HTERT RPE-1 (cell line): ENCODE results near the gene TIMM17A.

ENCODE experiments used
- in situ Hi-C: fragments of 300-500 bp; cut with MboI; formaldehyde crosslinking; loops from 4 replicates; pipeline ENCODE4 v1.14.3; 2020; ENCODE audit warnings: low sequenced_read_pairs

The TIMM17A gene

DNA sequence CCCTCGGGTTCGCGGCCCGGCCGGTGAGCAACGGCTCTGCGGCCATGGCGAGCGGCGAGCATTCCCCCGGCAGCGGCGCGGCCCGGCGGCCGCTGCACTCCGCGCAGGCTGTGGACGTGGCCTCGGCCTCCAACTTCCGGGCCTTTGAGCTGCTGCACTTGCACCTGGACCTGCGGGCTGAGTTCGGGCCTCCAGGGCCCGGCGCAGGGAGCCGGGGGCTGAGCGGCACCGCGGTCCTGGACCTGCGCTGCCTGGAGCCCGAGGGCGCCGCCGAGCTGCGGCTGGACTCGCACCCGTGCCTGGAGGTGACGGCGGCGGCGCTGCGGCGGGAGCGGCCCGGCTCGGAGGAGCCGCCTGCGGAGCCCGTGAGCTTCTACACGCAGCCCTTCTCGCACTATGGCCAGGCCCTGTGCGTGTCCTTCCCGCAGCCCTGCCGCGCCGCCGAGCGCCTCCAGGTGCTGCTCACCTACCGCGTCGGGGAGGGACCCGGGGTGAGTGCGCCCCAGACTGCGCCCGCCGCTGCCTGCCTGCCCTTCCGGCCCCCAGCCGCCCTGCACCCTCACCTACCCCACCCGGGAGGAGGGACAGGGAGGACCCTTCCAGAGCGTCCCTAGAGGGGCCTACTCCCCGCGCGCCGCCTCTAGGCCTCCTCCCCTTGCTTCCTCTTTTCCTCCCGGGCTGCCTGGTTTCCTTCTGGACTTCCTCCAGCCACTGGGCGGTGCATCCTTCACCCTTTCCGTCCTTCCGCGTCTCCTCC, 27.5 kb downstream of the TIMM17A start, which contains the start of gene RNPEP:
RNPEP (plus strand) TSS at position 26 of the 757 bp plus-strand sequence; CDS start at position 45, 19 bp downstream.
- in situ Hi-C loops: no loop called here

- in situ Hi-C loops: no loop called here
Measured at GRCh38 chr1:201983380-201983805, 28.1 kb downstream of the TIMM17A start.

DNA sequence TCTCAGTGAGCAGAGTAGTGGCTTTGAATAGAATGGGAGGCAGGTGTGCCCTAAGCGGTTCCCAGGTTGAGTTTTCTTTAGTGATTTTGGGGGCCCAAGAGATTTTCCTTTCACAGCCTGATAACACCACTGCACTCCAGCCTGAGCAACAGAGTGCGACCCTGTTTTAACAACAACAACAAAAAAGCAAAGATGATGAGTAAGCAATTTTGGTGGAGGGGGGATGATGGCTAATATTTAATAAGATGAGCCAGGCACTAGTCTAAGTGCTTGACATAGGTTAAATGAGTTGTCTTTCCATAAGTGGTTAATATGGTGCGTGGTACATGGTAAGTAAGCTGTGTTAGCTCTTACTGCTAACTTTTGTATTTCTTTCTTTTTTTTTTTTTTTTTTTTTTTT, 29.1 kb downstream of the TIMM17A start:
- in situ Hi-C loops: no loop called here

- in situ Hi-C loops: no loop called here
Measured at GRCh38 chr1:201985355-201985754, 30.1 kb downstream of the TIMM17A start.

DNA sequence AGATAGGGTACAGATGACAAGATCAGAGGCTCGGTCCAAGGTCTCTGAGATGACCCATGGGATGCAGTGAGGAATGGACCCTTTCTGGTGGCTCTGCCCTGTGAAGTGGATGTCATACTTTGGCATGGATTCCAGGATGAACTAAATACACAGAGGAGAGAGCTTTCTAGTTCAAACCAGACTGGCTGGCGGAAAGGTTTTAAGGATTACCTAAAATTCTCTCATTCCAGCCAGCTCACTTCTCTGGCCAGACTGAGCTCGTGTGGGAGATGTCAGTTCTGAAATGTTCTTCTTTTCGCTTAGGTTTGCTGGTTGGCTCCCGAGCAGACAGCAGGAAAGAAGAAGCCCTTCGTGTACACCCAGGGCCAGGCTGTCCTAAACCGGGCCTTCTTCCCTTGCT, 33.3 kb downstream of the TIMM17A start:
- in situ Hi-C loops: no loop called here

- in situ Hi-C loops: no loop called here
Measured at GRCh38 chr1:201989354-201990128, 34.2 kb downstream of the TIMM17A start.

DNA sequence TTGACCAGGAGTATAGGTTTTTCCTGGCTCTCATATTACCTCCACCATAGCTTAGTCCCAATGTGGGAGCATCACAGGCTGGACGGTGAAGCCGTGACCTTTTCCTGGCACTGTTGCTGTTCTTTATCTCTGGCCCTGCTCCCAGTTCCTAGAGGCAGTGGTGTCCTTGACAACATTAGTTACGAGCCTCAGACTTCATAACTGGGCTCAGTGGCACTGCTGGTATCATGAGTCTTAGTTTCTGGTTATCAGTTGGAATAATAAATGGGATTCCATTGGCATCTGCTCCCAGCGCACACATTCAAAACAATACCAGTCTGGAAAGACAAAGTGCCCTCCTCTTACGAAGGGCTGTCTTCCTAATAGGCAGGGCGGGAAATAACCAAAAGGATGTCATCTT, 35.1 kb downstream of the TIMM17A start:
- in situ Hi-C loops: no loop called here

DNA sequence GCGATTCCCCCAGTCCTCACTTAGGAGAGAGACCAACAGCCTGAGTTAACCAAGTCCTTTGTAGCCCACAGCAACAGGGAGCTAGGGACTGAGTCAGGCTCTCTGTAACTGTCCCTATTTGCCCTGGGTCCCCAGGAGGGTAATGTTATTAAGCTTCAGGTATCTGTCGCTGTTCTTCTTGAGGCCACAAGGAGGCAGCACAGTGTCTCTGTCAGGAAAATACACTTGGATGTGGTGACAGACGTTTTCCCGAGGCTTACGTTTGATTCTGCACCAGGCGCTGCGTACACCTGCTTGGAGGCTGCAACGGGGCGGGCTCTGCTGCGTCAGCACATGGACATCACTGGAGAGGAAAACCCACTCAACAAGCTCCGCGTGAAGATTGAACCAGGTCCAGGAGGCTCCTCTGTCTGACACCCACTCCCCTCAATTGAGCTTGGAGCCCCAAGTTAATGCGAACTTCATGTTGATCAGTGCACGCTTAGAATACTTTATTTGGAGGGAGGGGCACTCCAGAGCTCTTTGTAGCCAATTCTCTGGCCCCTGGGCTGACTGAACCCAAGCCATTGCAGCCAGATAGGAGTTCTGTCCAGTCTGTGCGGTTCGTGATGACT, 44.4 kb downstream of the TIMM17A start:
- in situ Hi-C loops: loop anchor here (25.0 kb wide), 1 partner anchor 113 kb away; the partner anchor contains the start of gene GPR37L1

DNA sequence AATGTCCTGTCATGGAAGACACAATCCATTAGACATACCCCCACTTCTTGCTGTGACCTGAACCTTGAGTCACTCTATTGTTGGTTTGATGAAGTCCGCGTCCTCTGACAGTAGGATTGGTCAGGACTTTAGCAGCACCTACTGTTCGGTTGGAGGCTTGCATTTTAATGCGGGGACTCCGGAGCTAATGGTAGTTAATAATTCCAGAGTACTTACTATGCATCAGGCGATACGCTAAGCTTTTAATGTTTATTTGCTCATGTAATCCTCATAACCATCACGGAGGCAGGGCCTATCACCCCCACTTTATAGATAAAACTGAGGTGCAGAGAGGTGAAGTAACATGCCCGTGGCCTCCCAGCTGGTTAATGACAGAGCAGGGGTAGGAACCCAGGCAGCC, 47.2 kb downstream of the TIMM17A start:
- in situ Hi-C loops: loop anchor here (25.0 kb wide), 1 partner anchor 110 kb away; the partner anchor contains the start of gene GPR37L1

GRCh38 chr1:202004711-202005110, 49.4 kb downstream of the TIMM17A start:
- in situ Hi-C loops: loop anchor here (25.0 kb wide), 1 partner anchor 108 kb away; the partner anchor contains the start of gene GPR37L1

- in situ Hi-C loops: loop anchor here (25.0 kb wide), 1 partner anchor 106 kb away; the partner anchor contains the start of gene GPR37L1
Measured at GRCh38 chr1:202005958-202006357, 50.7 kb downstream of the TIMM17A start.

DNA sequence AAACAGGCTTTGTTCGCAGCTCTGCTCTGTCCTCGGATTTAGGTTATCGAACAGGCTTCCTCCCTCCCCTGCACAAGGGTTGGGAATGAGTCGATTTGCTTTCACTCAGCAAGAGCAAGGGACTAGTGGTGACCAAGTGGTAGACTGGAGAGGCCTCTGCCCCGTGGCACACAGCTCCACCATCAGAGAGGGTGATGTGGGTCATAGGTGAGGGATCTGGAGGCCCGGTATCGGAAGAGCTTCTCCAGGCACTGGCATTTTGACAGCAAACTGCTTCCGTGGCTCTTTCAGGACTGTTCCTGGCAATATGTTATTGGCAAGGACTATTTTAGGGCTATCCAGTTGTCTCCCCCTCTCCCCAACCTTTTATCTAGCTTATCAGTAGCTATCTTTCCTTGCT, 52.0 kb downstream of the TIMM17A start:
- in situ Hi-C loops: loop anchor here (25.0 kb wide), 1 partner anchor 105 kb away; the partner anchor contains the start of gene GPR37L1

DNA sequence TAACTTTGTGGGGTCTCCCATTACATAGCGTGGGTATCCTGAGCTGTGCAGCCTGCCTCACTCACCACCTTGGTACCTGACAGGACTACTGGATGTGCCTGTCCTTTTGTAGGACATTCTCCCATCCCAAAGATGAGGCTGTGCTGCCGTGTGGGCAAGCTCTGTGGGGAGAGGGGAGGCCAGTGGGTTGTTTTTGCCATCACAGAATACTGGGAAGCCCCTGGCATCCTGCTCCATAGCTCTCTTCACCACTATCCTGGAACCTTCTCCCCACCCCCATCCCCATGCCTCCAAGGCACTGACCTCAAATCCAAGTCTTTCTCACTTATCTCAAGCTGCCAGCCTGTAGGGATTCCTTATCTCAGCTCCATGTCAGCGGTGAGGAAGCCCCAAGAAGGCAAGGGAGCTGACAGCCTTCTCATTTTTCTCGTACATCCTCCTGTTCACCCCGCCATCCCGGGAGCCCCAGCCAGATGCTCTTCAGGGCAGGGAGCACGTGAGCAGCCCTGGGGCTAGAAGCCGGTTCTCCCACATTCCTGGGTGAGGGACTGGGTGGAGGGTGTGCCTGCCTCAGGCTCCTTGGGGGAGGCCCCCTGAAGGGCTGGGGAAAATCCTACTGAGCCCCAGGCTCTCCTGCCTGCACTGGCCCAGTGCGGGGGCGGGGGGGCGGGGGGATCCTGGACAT, 52.6 kb downstream of the TIMM17A start:
- in situ Hi-C loops: loop anchor here (25.0 kb wide), 1 partner anchor 104 kb away; the partner anchor contains the start of gene GPR37L1

DNA sequence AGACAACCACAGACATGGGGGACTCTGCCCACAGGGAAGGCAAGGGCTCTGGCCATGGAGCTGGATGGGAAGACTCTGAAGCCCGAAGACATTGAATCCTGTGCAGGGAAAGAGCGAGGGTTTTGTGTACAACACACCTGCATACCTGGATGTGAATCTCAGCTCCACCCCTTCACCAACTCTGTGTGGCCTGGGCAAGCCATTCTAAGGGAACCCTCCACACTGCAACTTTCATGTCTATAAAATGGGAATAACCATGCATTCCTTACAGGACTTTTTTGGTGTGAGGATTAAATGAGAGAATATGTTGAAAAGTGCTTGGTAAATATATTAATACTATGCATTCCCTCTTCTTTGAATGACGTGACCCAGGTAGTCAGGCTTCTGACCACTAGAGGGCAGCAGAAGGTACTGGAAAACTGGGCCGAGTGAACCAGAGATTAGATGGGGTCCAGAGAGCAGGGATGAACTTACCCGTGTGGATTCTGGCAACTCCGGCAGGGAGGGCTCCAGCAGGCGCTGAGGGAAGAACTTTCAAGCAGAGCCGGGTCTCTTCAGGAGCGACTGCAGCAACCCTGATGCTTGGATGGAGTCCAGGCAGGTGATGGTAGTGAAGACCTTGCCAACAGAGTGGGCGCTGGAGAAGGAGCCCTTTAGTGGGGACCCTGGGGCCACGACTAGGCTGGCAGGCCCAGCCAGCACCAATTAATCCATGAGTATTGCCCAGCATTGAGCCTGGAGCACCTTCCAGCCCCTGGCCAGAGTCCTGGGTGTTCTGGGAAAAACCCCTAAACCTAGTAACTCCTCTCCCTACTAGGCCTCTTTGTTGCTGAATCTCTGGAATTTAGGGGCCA, 54.2 kb downstream of the TIMM17A start:
- in situ Hi-C loops: loop anchor here (25.0 kb wide), 1 partner anchor 103 kb away; the partner anchor contains the start of gene GPR37L1

DNA sequence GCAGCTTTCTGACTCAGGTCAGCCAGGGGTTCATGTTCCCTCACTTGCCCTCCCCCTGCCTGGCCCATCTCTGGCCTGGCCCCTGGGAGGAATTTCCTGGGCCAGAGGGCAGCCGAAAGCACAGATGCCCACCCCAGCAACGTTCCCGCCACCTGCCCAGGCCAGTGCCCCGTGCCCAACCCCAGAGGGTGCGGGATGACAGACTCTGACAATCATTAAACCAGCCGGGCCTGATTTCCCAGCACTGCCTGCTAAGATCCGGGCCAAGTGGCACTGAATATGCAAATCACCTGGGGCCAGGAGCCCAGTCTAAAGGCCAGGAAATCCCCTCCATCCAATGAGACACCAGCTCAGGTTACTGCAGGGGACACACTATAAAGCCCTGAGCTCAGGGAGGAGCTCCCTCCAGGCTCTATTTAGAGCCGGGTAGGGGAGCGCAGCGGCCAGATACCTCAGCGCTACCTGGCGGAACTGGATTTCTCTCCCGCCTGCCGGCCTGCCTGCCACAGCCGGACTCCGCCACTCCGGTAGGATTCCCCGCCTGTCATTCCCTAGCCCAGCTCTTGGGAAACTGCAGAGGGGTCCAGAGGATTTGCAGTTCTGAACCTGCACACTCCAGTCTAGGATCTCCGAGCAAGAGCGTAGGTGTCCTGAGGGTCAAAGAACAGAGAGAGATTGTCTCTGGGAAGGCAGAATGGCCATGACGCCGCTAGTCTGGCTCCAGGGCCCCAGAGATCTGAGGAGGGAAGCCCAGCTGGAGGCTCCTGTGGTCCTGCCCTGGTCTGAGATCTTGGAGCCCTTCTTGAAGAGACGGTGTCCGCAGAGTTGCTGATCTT, 55.1 kb downstream of the TIMM17A start, which contains the start of gene ELF3:
ELF3 (plus strand) TSS at position 408 of the 836 bp plus-strand sequence. CDS start 550 bp downstream, outside the sequence.
- in situ Hi-C loops: loop anchor here (25.0 kb wide), 1 partner anchor 102 kb away; the partner anchor contains the start of gene GPR37L1

GRCh38 chr1:202011994-202012393, 56.7 kb downstream of the TIMM17A start:
- in situ Hi-C loops: loop anchor here (25.0 kb wide), 1 partner anchor 100 kb away; the partner anchor contains the start of gene GPR37L1

DNA sequence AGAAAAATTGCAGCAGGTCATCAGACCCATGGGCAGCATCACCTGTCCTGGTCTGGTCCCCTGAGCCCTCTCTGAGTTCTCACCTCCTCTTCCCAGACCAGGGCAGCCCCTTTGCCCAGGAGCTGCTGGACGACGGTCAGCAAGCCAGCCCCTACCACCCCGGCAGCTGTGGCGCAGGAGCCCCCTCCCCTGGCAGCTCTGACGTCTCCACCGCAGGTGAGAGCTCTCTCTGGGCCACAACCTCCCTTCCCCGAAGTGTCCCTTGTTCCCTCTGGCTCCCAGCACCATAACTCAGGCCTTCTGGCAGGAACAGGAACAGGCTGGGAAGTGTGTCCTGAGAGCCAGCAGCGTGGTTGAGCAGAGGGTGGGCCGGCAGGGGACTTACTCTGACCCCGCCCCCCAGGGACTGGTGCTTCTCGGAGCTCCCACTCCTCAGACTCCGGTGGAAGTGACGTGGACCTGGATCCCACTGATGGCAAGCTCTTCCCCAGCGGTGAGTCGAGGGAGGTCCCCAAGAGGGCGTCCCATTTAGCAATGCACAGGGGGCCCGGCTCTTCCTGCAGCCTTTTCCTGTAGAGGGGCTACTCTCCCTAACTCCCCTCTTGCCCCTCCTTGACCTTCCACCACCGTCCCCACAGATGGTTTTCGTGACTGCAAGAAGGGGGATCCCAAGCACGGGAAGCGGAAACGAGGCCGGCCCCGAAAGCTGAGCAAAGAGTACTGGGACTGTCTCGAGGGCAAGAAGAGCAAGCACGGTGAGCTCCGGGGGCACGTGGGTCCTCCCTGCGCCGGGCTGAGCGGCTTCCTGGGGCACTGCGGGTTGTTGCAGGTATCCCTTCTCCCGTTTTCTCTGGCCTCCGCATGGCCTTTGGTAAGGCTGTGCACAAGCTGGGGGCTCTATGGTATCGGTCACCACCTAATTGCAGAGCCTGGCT, 57.5 kb downstream of the TIMM17A start:
- in situ Hi-C loops: loop anchor here (25.0 kb wide), 1 partner anchor 99 kb away; the partner anchor contains the start of gene GPR37L1
